K562 (cell line): ENCODE data around the gene RSPH1. TPM values are rescaled to one million over a fixed set of nuclear protein-coding genes. Genes with fewer than 3 reads are reported as not detected.

ENCODE experiments used
- ATAC-seq: fragments of 200-7000 bp; cut with Tn5 transposase; 3 replicates; pipeline ENCODE4 v1.9.1; 2020; ENCODE audit warnings: moderate library complexity
- BruUV-seq: library from RNA; stranded (reverse); fragments of 400-500 nt; replicated peaks from 2 replicates; lab custom pipeline; 2021; lab: Mats Ljungman, UMichigan
- CTCF ChIA-PET: fragments of 300-600 bp; formaldehyde crosslinking; extraction: SDS; loops from one replicate; lab custom pipeline; 2021; ENCODE audit warnings: low intra/inter-chr PET ratio; lab: Yijun Ruan, JAX
- POLR2A ChIA-PET: fragments of 300-600, 350-650 bp; sonication (Branson Sonifier 250); formaldehyde crosslinking; extraction: SDS; loops from one replicate; lab custom pipeline; 2021; ENCODE audit warnings: antibody characterized with exemption, inconsistent platforms; lab: Yijun Ruan, JAX
- DNase-seq, 4 experiments: peaks; one replicate each; pipeline versions ENCODE4 v3.0.0 to v3.0.0-alpha.2; 2011 to 2018; ENCODE audit warnings: low spot score in 3 of 4, mixed read lengths in 3 of 4; ENCODE audit errors: extremely low read depth in 1 of 4
- FAIRE-seq: peaks from 2 replicates; lab custom pipeline; 2011; peaks lifted over from hg19 to GRCh38; lab: Jason Lieb, UNC
- H2AFZ ChIP-seq: 2 replicates; pipeline ENCODE4 v1.6.0; 2011; ENCODE audit warnings: low read depth, low read length, control low read depth, inconsistent platforms
- H3K27ac ChIP-seq: fragments of 200-600 bp; 3 replicates; pipeline ENCODE4 v1.8.0; 2011; ENCODE audit warnings: low read depth, mild to moderate bottlenecking, control low read depth, inconsistent platforms, low read length, moderate library complexity, mixed read lengths; ENCODE audit errors: extremely low read depth
- H3K27me3 ChIP-seq, 2 experiments: fragments of 300-600 bp in 1 of 2; 2 replicates in 1 of 2; 3 replicates in 1 of 2; pipeline versions ENCODE4 v1.6.0 to v1.8.0; 2011; ENCODE audit warnings: inconsistent platforms in 2 of 2, low read length in 2 of 2, mild to moderate bottlenecking in 1 of 2, mixed read lengths in 1 of 2, moderate library complexity in 1 of 2; ENCODE audit not compliant: control insufficient read depth in 2 of 2, insufficient read depth in 2 of 2
- H3K36me3 ChIP-seq: fragments of 300-600 bp; 3 replicates; pipeline ENCODE4 v1.8.0; 2011; ENCODE audit warnings: mild to moderate bottlenecking, low read length, inconsistent platforms; ENCODE audit not compliant: control insufficient read depth, insufficient read depth
- H3K4me1 ChIP-seq, 2 experiments: fragments of 200-600 bp in 1 of 2; replicated peaks in 1 of 2; 2 replicates in 1 of 2; 3 replicates in 1 of 2; pipeline versions ENCODE4 v1.5.1 to v1.8.0; 2011; ENCODE audit warnings: inconsistent platforms in 2 of 2, low read length in 2 of 2, mild to moderate bottlenecking in 1 of 2, mixed read lengths in 1 of 2, moderate library complexity in 1 of 2; ENCODE audit not compliant: control insufficient read depth in 2 of 2, insufficient read depth in 2 of 2
- H3K4me2 ChIP-seq: 2 replicates; pipeline ENCODE4 v1.6.1; 2011; ENCODE audit warnings: low read length, control low read depth, inconsistent platforms, mixed read lengths; ENCODE audit not compliant: insufficient read depth
- H3K4me3 ChIP-seq: fragments of 200-600 bp; sonication (generic), shearing (Covaris generic); 2 replicates; pipeline ENCODE4 v1.5.1; 2016; ENCODE audit warnings: control low read depth, inconsistent platforms
- H3K79me2 ChIP-seq: fragments of 200-600 bp; 3 replicates; pipeline ENCODE4 v1.8.0; 2011; ENCODE audit warnings: low read length, inconsistent platforms; ENCODE audit not compliant: control insufficient read depth, insufficient read depth
- H3K9ac ChIP-seq, 2 experiments: 2 replicates each; pipeline versions ENCODE4 v1.6.0 to v1.6.1; 2011; ENCODE audit warnings: low read depth in 2 of 2, low read length in 2 of 2, control low read depth in 1 of 2, inconsistent platforms in 1 of 2, mild to moderate bottlenecking in 1 of 2, mixed read lengths in 1 of 2; ENCODE audit not compliant: insufficient read depth in 1 of 2
- H3K9me1 ChIP-seq: one replicate; pipeline ENCODE4 v1.6.0; 2011; ENCODE audit warnings: inconsistent platforms, mild to moderate bottlenecking, low read length, moderate library complexity; ENCODE audit not compliant: control insufficient read depth, insufficient read depth
- H3K9me3 ChIP-seq: replicated peaks from 2 replicates; pipeline ENCODE4 v1.5.1; 2011; ENCODE audit warnings: low read depth, low read length, inconsistent platforms; ENCODE audit not compliant: control insufficient read depth, insufficient read depth
- H4K20me1 ChIP-seq: replicated peaks from 2 replicates; pipeline ENCODE4 v1.6.1; 2011; ENCODE audit warnings: low read length, inconsistent platforms, mixed read lengths; ENCODE audit not compliant: control insufficient read depth, insufficient read depth
- CHD2 ChIP-seq: IDR thresholded peaks from 2 replicates; pipeline ENCODE4 v1.6.1; 2011; ENCODE audit warnings: low read depth, low read length
- ETV6 ChIP-seq, 3 experiments: fragments of 150-350 bp in 1 of 3; sonication (generic) in 1 of 3; formaldehyde crosslinking in 1 of 3; IDR thresholded peaks; 2 replicates each; pipeline versions ENCODE4 v1.6.1 to v1.8.0; 2014 to 2022; ENCODE audit warnings: borderline replicate concordance in 2 of 3, low read depth in 2 of 3, antibody characterized with exemption in 1 of 3, low read length in 1 of 3, mild to moderate bottlenecking in 1 of 3, missing genetic modification reagents in 1 of 3
- GATAD2A ChIP-seq: fragments of 450-650 bp; IDR thresholded peaks from 2 replicates; pipeline ENCODE4 v1.6.1; 2017
- ILF3 ChIP-seq: fragments of 450-650 bp; IDR thresholded peaks from 2 replicates; pipeline ENCODE4 v1.6.1; 2018; ENCODE audit warnings: antibody characterized with exemption, mild to moderate bottlenecking, moderate library complexity, borderline replicate concordance
- NELFE ChIP-seq: IDR thresholded peaks from 2 replicates; pipeline ENCODE4 v1.6.1; 2011; ENCODE audit warnings: mild to moderate bottlenecking; ENCODE audit not compliant: insufficient read depth, insufficient read length
- PML ChIP-seq: IDR thresholded peaks from 2 replicates; pipeline ENCODE4 v1.6.1; 2012; ENCODE audit warnings: low read length, inconsistent platforms
- POLR2G ChIP-seq: fragments of 200-400 bp; formaldehyde crosslinking; IDR thresholded peaks from 2 replicates; pipeline ENCODE4 v1.6.1; 2017; ENCODE audit warnings: low read depth, mild to moderate bottlenecking, antibody characterized with exemption, low read length, moderate library complexity
- SP2 ChIP-seq: IDR thresholded peaks from 2 replicates; pipeline ENCODE4 v1.6.1; 2011; ENCODE audit warnings: mild to moderate bottlenecking, low read depth, low read length, moderate library complexity; ENCODE audit not compliant: poor library complexity, severe bottlenecking; ENCODE audit errors: extremely low read depth
- WGBS: fragments of 100-300 bp; shearing (Covaris generic); methylation state at CpG from one replicate; pipeline ENCODE4 v1.1.6; 2016; ENCODE audit warnings: low coverage, mixed read lengths; ENCODE audit not compliant: insufficient coverage; ENCODE audit errors: missing lambda C conversion rate; 5-methylcytosine and 5-hydroxymethylcytosine counted together
- in situ Hi-C: fragments of 300-500 bp; cut with MboI; formaldehyde crosslinking; loops from 4 replicates; pipeline ENCODE4 v1.15.0; 2018; ENCODE audit warnings: inconsistent platforms, mixed read lengths
- intact Hi-C: fragments of 100-400 bp; cut with micrococcal nuclease; formaldehyde crosslinking; loops from 2 replicates; pipeline ENCODE4 v1.14.2; 2022
- polyA plus RNA-seq, 8 experiments: library from polyadenylated mRNA; depleted of rRNA in 4 of 8; stranded (reverse) in 5 of 8; unstranded in 3 of 8; fragments of >200 nt; fragmentation: Nextera tagmentation in 2 of 8; fragmentation: Illumina TruSeq in 1 of 8; extraction: Ambion mirVana in 2 of 8; extraction: Trizol in 1 of 8; gene quantifications; 2 replicates each; pipeline versions ENCODE4 v1.2.1 to v1.2.3, GENCODE V29; 2011 to 2014; ENCODE audit warnings: inconsistent platforms in 1 of 8, missing spikeins in 1 of 8
- total RNA-seq, 7 experiments: library from RNA; depleted of rRNA in 6 of 7; stranded (reverse); fragments of >200 nt in 6 of 7; fragmentation: Illumina TruSeq in 2 of 7; extraction: Trizol in 2 of 7; gene quantifications; 2 replicates each; pipeline versions ENCODE4 v1.2.1 to v1.2.3, GENCODE V29; 2011 to 2021; ENCODE audit warnings: low replicate concordance in 1 of 7

The RSPH1 gene
- total and polyA plus RNA-seq, 9 of the 15 experiments (the other 6 are each of a cell fraction or from before 2014, with no cell fraction given) = 0.17 TPM; not detected in 8

DNA sequence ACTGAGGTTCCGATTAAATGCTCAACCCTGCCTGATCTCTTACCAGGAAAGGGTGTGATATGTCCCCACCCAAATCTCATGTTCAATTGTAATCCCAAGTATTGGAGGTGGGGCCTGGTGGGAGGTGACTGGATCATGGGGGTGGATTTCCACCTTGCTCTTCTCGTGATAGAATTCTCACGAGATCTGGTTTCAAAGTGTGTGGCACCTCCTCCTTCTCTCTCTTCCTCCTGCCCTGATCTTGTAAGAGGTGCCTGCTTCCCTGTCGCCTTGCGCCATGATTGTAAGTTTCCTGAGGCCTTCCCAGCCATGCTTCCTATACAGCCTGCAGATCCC lies 34.9 kb downstream of the RSPH1 start:
- H3K27me3 ChIP-seq = peaks cover 0 to 10% of the 10 kb centered on the region in 2 experiments; a peak in 2 of 5 replicates
- no peak overlapping the region for H3K9ac ChIP-seq
- BruUV-seq = no TSS peak
- H3K9me1 ChIP-seq = no peaks in the 10 kb centered on the region
- H3K27ac ChIP-seq = no peak overlapping the region
- H4K20me1 ChIP-seq = no peaks in the 10 kb centered on the region
- no peak overlapping the region for H2AFZ ChIP-seq
- H3K36me3 ChIP-seq = no peaks in the 10 kb centered on the region
- H3K79me2 ChIP-seq = no peaks in the 10 kb centered on the region
- peaks cover 19 to 31% of the 10 kb centered on the region in 2 experiments for H3K4me1 ChIP-seq
- in situ Hi-C loops (no loop called here), intact Hi-C loops (no loop called here)
- FAIRE-seq (no peak), DNase-seq (no peak), ATAC-seq (no peak)
- no peak overlapping the region for H3K4me2 ChIP-seq
- H3K4me3 ChIP-seq = no peak overlapping the region
- no peak for TF ChIP-seq ETV6 (IDR thresholded peaks at IDR 0.05; ENCODE audit: borderline replicate concordance in 1 of 2, low read depth in 2 of 2, low read length in 1 of 2)
- TF ChIP-seq ETV6 (CRISPR knock-in tag; IDR thresholded peaks at IDR 0.05; ENCODE audit: borderline replicate concordance) = no peak
- no peak for TF ChIP-seq POLR2G
- TF ChIP-seq CHD2 = peak; percentile 58
- TF ChIP-seq ILF3 = no peak
- no peak for TF ChIP-seq PML
- no peak for TF ChIP-seq NELFE
- TF ChIP-seq SP2 = no peak
- no peak for TF ChIP-seq GATAD2A
- no peaks in the 10 kb centered on the region for H3K9me3 ChIP-seq
- 35% methylated on average over 5 of the region's 5 CpGs for WGBS
- CTCF ChIA-PET = no interaction called here
- POLR2A ChIA-PET = interaction anchor here (0.6 kb wide), 1 partner anchor 1151 kb away, joined by 3 read pairs; no protein-coding TSS in a partner anchor
